ENCODE results near the gene ID1. TPM values are rescaled to one million over a fixed set of nuclear protein-coding genes. Genes with fewer than 3 reads are reported as not detected.

The ID1 gene
- total RNA-seq, 1 experiment from 2014 or later: 88.8 TPM

DNA sequence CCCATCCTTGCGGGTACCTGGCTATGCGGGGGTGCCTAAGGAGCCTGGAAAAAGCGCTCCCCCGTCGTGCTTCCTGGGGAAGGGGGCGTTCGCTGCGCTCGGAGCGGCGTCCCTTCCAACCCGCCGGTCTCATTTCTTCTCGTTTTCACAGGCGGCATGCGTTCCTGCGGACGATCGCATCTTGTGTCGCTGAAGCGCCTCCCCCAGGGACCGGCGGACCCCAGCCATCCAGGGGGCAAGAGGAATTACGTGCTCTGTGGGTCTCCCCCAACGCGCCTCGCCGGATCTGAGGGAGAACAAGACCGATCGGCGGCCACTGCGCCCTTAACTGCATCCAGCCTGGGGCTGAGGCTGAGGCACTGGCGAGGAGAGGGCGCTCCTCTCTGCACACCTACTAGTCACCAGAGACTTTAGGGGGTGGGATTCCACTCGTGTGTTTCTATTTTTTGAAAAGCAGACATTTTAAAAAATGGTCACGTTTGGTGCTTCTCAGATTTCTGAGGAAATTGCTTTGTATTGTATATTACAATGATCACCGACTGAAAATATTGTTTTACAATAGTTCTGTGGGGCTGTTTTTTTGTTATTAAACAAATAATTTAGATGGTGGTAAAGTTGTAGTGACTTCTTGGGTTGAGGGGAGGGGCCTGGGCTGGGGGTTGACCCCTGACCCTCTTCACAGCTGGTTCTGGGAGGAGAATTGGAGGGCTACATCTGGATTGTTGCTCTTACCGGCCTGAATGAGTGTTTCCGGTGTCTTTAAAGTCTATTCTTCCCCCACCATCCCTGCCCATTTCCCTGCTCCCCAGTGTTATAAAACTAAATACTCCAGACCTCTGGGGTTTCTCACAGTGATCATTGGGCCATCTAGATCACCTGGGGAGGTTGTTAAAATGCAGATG lies 1.1 kb downstream of the ID1 start (continued):
- TF ChIP-seq, protein P1, sequence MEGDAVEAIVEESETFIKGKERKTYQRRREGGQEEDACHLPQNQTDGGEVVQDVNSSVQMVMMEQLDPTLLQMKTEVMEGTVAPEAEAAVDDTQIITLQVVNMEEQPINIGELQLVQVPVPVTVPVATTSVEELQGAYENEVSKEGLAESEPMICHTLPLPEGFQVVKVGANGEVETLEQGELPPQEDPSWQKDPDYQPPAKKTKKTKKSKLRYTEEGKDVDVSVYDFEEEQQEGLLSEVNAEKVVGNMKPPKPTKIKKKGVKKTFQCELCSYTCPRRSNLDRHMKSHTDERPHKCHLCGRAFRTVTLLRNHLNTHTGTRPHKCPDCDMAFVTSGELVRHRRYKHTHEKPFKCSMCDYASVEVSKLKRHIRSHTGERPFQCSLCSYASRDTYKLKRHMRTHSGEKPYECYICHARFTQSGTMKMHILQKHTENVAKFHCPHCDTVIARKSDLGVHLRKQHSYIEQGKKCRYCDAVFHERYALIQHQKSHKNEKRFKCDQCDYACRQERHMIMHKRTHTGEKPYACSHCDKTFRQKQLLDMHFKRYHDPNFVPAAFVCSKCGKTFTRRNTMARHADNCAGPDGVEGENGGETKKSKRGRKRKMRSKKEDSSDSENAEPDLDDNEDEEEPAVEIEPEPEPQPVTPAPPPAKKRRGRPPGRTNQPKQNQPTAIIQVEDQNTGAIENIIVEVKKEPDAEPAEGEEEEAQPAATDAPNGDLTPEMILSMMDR (IDR thresholded peaks at IDR 0.05): no peak
- no peak for TF ChIP-seq ZNF232 (CRISPR knock-in tag; IDR thresholded peaks at IDR 0.05)
- no peak for TF ChIP-seq ZBTB21 (CRISPR knock-in tag; IDR thresholded peaks at IDR 0.05; ENCODE audit: borderline replicate concordance)
- TF ChIP-seq NR1H2 (CRISPR knock-in tag; IDR thresholded peaks at IDR 0.05): no peak
- TF ChIP-seq, protein P2, sequence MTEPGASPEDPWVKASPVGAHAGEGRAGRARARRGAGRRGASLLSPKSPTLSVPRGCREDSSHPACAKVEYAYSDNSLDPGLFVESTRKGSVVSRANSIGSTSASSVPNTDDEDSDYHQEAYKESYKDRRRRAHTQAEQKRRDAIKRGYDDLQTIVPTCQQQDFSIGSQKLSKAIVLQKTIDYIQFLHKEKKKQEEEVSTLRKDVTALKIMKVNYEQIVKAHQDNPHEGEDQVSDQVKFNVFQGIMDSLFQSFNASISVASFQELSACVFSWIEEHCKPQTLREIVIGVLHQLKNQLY (CRISPR knock-in tag; IDR thresholded peaks at IDR 0.05): no peak
- TF ChIP-seq, protein P3, sequence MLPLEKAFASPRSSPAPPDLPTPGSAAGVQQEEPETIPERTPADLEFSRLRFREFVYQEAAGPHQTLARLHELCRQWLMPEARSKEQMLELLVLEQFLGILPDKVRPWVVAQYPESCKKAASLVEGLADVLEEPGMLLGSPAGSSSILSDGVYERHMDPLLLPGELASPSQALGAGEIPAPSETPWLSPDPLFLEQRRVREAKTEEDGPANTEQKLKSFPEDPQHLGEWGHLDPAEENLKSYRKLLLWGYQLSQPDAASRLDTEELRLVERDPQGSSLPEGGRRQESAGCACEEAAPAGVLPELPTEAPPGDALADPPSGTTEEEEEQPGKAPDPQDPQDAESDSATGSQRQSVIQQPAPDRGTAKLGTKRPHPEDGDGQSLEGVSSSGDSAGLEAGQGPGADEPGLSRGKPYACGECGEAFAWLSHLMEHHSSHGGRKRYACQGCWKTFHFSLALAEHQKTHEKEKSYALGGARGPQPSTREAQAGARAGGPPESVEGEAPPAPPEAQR (CRISPR knock-in tag; IDR thresholded peaks at IDR 0.05): no peak
- TF ChIP-seq KAT7 (CRISPR knock-in tag; IDR thresholded peaks at IDR 0.05; ENCODE audit: borderline replicate concordance): no peak
- TF ChIP-seq JAZF1 (CRISPR knock-in tag; IDR thresholded peaks at IDR 0.05): no peak
- TF ChIP-seq, protein P4, sequence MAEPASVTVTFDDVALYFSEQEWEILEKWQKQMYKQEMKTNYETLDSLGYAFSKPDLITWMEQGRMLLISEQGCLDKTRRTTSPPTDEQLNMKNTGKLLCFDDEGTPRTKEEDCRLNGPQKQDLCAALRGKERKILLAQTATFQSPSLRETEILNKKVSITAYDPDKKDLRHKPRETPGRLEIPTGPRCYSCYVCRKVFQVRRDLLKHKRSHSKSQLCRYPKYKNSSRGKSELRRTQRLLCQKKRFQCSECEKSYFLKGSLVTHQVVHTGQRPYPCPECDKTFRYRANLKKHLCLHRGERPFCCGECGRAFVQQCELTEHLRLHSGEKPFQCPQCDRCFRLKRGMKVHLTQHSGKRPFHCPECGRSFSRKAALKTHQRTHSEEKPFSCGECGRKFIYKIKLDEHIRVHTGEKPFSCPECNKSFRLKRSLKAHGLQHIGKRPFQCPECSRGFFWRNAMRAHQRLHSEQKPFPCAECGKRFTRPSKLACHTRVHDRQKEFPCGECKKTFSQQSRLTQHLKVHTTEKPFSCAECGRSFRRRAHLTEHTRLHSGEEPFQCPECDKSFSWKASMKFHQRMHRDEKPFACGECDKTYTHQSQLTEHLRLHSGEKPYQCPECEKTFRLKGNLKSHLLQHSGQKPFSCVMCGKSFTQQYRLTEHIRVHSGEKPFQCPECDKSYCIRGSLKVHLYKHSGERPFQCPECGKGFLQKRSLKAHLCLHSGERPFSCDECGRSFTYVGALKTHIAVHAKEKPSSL (CRISPR knock-in tag; conservative IDR thresholded peaks at IDR 0.05): 0 out of 2 replicates have a peak, but pooled peaks have one; percentile 25
- TF ChIP-seq CREB1 (CRISPR knock-in tag; IDR thresholded peaks at IDR 0.05): no peak
- TF ChIP-seq, protein P5, sequence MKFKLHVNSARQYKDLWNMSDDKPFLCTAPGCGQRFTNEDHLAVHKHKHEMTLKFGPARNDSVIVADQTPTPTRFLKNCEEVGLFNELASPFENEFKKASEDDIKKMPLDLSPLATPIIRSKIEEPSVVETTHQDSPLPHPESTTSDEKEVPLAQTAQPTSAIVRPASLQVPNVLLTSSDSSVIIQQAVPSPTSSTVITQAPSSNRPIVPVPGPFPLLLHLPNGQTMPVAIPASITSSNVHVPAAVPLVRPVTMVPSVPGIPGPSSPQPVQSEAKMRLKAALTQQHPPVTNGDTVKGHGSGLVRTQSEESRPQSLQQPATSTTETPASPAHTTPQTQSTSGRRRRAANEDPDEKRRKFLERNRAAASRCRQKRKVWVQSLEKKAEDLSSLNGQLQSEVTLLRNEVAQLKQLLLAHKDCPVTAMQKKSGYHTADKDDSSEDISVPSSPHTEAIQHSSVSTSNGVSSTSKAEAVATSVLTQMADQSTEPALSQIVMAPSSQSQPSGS (CRISPR knock-in tag; IDR thresholded peaks at IDR 0.05; ENCODE audit: borderline replicate concordance, low read depth): no peak
- peak; percentile 38; the same call in 1 of the 2 replicates for TF ChIP-seq SP1 (CRISPR knock-in tag; conservative IDR thresholded peaks at IDR 0.05)
- TF ChIP-seq, protein P6, sequence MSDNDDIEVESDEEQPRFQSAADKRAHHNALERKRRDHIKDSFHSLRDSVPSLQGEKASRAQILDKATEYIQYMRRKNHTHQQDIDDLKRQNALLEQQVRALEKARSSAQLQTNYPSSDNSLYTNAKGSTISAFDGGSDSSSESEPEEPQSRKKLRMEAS (CRISPR knock-in tag; IDR thresholded peaks at IDR 0.05): no peak
- TF ChIP-seq, protein P7, sequence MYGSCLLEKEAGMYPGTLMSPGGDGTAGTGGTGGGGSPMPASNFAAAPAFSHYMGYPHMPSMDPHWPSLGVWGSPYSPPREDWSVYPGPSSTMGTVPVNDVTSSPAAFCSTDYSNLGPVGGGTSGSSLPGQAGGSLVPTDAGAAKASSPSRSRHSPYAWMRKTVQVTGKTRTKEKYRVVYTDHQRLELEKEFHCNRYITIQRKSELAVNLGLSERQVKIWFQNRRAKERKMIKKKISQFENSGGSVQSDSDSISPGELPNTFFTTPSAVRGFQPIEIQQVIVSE (CRISPR knock-in tag; IDR thresholded peaks at IDR 0.05; ENCODE audit: borderline replicate concordance): no peak
- no peak for TF ChIP-seq RELA (CRISPR knock-in tag; IDR thresholded peaks at IDR 0.05; ENCODE audit: borderline replicate concordance)
- no peak for TF ChIP-seq ZNF138 (CRISPR knock-in tag; conservative IDR thresholded peaks at IDR 0.05)
- no peak for TF ChIP-seq CBFB (CRISPR knock-in tag; IDR thresholded peaks at IDR 0.05; ENCODE audit: low read depth)

All from WTC11 (cell line).